T-helper 22 cell (primary cell): ENCODE results near the gene LRRC4.

Experiments
- DNase-seq: peaks from one replicate; pipeline ENCODE4 v3.0.0-alpha.2; 2020; ENCODE audit warnings: low read depth

The LRRC4 gene

GRCh38 chr7:128031901-128032604 lies 816 bp upstream of the LRRC4 start:
- DNase-seq, result peak; percentile 8

GRCh38 chr7:128030263-128030653 lies 979 bp downstream of the LRRC4 start:
- DNase-seq, result no peak

- no peak for DNase-seq
Measured at GRCh38 chr7:128029405-128029995, 1.7 kb downstream of the LRRC4 start.

- no peak for DNase-seq
Measured at GRCh38 chr7:128027485-128027980, 3.7 kb downstream of the LRRC4 start.

- no peak for DNase-seq
Measured at GRCh38 chr7:128026551-128026950, 4.7 kb downstream of the LRRC4 start.

GRCh38 chr7:128025819-128026218 lies 5.4 kb downstream of the LRRC4 start:
- no peak for DNase-seq

GRCh38 chr7:128025380-128025779 lies 5.9 kb downstream of the LRRC4 start:
- DNase-seq, result no peak

GRCh38 chr7:128024151-128024550 lies 7.1 kb downstream of the LRRC4 start:
- DNase-seq, result no peak

GRCh38 chr7:128022631-128023532 lies 8.4 kb downstream of the LRRC4 start:
- DNase-seq, result no peak

- no peak for DNase-seq
Measured at GRCh38 chr7:128021366-128021765, 9.9 kb downstream of the LRRC4 start.

- no peak for DNase-seq
Measured at GRCh38 chr7:128020159-128020558, 11.1 kb downstream of the LRRC4 start.

- no peak for DNase-seq
Measured at GRCh38 chr7:128019288-128019687, 11.9 kb downstream of the LRRC4 start.

GRCh38 chr7:128017862-128018845 lies 13.1 kb downstream of the LRRC4 start:
- DNase-seq, result no peak

- DNase-seq, result no peak
Measured at GRCh38 chr7:128017460-128017859, 13.8 kb downstream of the LRRC4 start.

- DNase-seq, result no peak
Measured at GRCh38 chr7:128014811-128015210, 16.4 kb downstream of the LRRC4 start.

- no peak for DNase-seq
Measured at GRCh38 chr7:128011131-128011661, 20.0 kb downstream of the LRRC4 start.

- DNase-seq, result no peak
Measured at GRCh38 chr7:128010391-128011127, 20.7 kb downstream of the LRRC4 start.

- DNase-seq, result no peak
Measured at GRCh38 chr7:128008744-128009143, 22.5 kb downstream of the LRRC4 start.

GRCh38 chr7:128008141-128008540 lies 23.1 kb downstream of the LRRC4 start:
- no peak for DNase-seq

GRCh38 chr7:128007303-128007680 lies 23.9 kb downstream of the LRRC4 start:
- no peak for DNase-seq
